ENCODE data around the gene PLEKHM3.
"Not testable (repeated sequence)": the region's sequence is repeated elsewhere in the genome, so short reads cannot be mapped to it uniquely, and the experiment has no call there.

Gene PLEKHM3

DNA sequence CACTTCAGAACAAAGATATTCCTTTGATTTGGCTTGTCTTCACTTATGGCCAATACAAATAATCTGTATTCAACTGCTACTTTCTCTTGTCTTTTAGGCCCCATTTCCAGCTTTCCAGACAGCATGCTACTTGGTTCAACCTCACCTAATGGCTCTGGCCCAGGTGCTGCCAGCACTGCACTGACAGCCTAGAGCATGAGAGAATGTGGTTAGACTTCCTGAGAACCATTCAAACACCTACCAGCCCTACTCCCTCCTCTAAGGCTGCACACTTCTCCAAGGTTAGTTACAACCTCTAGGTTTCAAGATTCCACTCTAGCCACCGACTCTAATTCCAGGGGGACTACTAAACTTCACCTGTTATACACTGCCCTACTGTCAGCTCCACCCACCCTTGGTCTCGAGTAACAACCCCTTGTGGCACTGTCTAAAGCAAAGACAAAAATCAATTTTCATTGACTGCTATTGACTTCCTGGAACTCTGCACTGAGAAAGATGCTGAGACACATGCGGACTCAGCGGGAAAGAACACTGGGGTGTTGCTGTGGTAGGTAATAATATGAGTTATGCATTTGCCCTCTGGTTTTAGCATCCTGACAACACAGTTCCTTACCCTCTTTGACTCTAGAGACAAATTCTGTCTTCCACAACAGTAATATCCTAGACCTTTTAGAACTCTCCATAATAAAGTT lies 38.2 kb downstream of the PLEKHM3 start:
- DNase-seq: no peak

DNA sequence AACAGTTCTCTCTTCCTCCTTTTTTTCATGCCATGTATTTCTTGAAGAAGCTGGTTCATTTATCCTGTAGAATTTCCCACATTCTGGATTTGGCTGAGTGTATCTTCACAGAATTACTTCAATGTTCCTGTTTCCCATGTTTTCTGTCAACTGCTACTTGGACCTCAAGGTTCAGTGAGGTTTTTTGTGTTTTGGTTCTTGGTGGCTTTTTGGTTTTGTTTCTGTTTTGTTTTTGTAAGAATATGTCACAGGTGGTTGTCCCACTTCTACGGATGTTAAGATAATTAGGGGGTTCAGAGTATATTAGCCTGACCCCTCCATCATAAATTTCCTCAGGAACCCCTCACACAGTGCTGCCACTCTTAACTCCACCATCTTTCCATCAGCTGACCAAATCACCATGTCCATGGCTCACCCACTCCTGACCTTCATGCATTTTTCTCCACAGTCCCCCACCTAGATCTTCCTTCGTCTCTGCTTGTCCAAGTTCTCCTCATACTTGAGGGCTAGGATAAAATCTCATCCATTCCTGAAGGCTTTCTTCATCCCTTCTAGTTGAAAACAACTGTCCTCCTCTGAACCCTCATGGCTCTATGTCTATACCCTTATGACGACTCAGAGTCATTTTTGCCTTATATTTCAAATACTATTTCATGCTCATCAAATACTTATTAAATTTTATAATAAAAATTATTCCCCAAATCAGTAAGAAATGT lies 40.4 kb downstream of the PLEKHM3 start:
- no peak for DNase-seq

DNA sequence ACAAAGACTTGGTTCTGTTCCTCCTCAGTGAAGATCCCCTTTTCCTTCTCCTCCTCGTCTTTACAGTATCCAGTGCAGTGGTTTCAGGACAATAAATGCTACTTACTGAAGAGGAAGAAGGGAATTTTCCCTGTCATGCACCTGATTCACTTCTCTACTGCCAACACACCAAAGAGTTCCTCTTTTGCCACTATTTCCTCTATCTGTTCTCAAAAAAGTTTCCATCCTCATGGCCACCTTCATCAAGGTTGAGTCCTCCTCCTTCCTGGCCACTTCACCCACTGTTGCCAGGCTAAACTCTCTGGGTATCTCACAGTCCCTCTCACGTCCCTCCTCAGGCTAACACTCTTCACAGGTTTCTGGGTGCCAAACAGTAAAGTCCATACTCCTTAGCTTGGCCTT lies 41.7 kb downstream of the PLEKHM3 start:
- no peak for DNase-seq

DNA sequence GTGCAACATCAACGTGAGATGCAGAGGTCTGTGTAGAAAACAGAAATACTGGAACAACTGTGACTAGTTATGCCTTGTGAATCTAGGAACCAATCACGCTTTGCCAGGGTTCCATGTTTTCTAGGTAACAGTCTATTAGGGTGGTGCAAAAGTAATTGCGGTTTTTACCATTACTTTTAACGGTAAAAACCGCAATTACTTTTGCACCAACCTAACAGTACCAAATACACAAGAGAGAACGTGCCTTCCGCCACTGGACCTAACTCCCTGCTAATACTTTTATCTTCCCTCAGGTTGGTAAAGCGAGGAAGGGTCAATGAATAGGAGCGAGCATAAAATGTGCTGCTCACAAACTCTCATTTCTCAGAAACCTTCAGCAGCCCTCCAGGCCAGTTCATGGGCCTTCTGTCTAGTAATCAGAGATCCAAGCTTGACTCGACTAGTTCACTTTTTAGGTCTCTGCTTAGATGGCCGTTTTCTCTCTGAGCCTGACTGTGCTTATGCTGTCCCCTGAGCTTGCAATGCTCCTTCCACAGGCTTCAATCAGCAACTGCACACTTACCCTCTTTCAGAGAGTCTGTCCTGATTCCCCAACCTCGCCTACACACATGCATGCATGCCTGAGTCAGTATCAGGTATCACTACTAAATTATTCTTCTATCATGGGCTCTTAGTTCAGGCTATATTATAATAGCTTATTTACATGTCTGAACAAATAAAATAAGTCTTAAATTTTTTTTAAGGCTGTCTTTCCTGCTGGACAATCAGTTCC lies 47.0 kb downstream of the PLEKHM3 start:
- no peak for DNase-seq

DNA sequence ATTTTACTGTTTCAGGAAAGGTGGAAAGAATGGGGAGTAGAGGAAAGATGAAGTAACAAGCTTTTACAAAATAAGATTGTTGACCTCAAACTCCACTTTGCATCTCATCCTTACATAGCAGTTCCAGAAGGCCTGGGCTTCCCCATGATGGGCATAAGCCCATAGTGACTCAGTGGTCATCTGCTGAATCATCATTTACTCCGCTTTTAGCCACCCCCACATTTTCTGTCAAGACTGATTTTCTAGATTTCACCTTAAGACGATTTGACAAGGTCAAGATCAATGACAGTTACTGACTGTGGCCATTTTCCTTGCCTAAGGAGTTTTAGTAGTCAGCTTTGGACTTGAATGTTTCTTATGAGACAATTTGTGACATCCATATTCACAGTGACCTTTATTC lies 49.4 kb downstream of the PLEKHM3 start:
- DNase-seq: no peak

DNA sequence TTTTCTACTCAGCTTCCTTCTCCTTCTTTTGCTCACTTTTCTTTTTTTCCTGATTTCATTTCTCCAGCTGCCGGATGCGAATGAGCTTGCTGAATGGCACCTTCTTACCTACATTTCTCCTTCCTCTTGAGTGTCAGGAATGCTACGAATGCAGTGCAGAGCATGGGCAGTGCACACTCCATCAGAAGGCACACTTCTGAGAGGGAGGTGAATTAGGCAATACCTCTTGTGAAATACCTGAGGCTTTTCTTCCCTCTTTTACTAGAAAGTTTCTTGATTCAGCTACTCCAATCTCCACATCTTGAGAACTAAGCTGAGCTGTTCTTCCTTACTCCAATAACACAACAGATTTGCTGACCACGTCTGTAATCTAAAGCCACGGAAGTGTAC lies 51.1 kb downstream of the PLEKHM3 start:
- no peak for DNase-seq

DNA sequence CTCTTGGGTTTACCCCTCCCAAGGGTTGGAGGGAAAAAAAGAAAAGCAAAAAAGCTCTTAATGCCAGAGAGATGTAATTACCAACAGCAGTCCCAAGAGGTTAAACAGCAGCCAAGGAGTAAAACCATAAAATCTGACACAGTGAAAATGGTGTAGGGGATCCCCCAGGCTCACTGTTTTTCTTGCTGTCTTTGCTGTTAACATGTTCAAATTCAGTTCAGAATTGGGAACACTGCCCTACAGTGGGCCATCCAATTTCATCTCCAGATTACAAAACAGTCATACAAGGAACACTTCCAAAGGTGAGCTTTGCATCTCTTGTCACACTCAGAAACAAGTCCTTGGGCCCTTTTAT lies 54.5 kb downstream of the PLEKHM3 start:
- DNase-seq: no peak

DNA sequence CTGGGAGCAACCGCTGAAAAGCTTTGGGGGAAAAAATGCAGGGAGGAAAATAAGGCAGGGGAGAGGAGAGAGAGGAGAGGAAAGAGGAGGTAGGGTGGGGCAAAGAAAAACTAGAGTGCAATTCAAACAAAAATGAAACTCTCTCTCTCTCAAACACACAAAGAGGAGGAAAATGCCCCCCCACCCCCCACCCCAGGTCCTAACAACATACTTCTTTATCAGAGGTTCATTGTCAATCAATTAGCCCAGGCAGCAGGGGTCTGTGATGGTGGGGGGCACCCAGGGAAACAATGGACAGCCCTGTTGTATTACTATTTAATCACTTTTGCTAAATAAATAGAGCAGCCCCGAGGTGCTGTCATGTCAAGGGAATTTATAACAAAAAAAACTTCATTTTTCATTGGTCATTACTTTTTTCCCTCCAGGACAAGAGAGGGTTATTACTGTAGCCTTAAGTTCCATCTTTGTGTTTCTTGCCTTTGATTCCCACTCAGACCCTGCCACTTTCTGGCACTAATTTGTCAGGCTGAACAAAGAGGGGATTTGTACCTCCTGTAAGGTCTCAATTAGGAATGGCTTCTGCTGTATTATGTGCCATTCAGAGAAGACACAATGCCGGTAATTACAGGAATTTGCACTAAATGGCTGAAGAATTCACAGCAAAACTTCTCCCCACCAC lies 55.0 kb downstream of the PLEKHM3 start:
- no peak for DNase-seq

DNA sequence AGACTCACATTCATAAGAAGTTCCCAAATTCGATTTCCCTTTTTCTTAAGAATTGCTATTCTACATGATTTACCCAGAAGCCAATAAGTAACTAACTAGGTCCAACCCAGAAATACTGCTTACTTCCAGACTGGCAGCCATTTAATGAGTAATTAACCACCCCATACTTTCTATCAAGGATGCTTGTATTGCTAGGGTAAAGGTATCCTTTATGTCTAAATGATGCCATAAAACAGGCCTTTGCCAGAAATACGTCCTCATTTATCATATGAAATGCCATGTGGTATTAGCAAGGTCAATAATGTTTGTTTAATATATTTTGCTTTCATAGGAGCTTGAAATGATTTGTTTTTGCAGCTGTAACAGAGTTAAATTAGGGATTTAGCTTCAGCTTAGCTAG lies 56.1 kb downstream of the PLEKHM3 start:
- no peak for DNase-seq

DNA sequence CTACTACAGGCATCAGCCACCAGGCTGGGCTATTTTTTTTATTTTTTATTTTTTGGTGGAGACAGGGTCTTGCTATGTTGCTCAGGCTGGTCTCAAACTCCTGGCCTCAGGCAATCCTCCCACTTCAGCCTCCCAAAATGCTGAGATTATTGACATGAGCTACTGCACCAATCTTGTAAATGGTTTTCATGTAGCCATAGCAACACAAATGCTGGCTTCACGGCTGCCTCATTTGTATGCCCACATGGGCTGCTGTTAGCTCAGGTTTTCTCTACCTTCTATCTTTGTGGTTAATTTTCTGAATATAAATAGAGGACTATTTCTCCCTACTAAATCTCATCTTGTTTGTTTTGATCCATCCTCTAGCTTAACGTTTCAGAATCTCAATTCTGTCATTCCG lies 58.2 kb downstream of the PLEKHM3 start:
- no peak for DNase-seq

DNA sequence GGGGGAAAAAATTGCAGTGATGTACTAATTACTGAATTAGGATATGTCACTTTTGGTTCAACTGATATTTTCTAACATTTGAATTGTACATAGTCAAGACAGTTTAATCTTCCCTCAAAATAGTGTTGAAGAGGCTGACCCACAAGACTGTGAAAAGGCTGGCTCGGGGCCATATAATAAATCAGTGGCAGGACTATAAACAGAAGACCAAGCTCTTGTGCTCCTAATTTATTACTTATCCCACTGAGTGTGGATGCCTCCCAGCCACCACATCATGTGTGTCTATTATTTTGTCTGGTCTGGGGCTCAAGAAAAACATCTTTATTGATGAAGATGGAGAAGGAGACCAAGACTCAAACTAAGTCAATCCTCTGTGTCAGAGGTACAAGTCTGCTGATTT lies 64.4 kb downstream of the PLEKHM3 start:
- DNase-seq: no peak

DNA sequence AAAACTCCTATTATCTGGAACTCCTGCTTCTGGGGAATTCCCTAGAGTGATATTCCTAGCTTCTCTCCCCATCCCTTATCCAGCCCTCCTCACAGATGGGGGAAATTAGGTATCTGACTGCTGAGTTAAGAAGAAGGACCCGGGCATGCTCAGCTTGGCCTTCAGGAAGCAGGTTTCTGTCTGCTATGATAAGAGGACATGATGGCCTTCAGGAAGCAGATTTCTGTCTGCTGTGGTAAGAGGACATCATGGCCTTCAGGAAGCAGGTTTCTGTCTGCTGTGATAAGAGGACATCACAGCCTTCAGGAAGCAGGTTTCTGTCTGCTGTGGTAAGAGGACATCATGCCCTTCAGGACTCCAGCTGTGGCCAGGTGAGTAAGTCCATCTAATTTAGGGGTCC lies 65.2 kb downstream of the PLEKHM3 start:
- no peak for DNase-seq

DNA sequence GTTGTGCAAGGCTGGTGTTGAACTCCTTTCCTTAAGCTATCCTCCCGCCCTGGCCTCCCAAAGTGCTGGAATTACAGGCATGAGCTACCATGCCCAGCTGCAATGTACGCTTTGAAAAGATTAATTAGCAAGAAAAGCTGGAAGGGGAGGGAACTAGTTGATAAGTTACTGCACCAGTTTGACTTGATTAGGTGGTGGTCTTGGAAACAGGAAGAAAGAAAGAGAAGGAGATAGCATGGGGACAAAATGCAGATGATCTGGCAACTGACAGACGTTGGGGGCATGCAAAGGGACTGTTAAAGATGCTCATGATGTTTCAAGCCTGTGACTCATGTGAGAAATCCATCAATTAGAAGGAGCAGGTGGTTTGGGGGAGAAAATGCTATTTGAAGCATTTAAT lies 68.6 kb downstream of the PLEKHM3 start:
- DNase-seq: no peak

DNA sequence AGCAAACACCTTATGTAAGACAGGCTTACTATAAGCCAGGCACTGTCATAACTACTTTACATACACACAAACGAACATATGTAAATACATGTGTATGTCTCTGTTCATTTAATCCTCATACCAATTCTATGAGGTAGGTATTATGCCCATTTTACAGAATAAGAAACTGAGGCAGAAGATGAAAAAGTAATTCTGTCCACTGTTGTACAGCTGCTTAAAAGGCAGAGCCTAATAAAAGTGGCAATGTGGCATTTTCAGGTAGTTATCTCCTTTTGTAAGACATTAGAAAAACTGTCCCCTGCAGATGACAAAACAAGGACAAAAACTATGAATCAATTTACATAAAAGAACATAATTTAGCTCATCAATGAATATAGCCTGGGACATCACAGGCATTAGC lies 69.9 kb downstream of the PLEKHM3 start:
- DNase-seq: no peak

DNA sequence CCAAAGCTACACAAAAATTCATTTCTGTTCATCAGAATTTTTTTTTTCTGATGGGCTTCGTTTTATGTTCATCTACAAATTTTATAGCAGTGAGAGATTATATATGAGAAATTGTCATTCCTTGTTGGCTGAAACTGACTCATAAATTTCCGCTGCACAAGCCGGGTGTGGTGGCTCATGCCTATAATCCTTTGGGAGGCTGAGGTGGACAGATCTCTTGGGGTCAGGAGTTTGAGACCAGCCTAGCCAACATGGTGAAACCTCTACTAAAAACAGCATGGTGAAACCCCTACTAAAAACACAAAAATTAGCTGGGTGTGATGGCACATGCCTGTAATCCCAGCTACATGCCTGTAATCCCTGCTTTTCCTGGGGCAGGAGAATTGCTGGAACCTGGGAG lies 72.0 kb downstream of the PLEKHM3 start:
- DNase-seq: no peak

DNA sequence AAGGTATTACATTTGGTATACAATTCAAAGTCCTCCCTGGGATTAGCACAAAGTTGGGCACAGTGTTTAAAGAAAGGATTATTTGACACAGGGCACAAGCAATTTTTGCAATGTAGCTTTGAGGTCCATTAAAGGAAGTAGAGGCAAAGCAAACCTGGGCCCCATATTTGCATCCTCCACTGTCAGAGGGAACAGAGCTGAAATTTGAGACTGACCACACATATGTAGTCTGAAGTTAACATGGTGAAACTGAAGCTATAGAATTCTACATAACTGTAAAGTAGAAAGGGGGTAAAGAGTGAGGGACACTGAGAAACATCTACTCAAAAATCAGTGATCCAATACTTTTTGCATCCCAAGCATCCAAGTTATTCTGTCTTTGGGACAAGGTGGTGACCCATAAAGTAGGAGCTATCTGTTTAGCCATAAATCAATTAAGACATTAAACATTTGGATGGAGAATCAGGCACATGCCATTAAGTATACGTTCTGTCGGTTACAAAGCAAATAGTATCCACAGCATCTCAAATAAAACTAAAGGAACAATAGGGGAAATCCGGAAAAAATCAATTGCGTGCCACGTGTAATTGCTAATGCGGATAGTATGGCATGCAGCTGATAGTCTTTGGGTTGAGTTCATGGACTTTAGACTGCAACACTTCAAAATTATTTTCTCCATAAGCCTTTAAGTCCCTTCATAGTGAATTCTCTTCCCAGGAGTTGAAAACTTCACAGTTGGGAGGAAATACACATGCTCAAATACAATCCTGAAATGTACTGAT lies 72.6 kb downstream of the PLEKHM3 start:
- no peak for DNase-seq

DNA sequence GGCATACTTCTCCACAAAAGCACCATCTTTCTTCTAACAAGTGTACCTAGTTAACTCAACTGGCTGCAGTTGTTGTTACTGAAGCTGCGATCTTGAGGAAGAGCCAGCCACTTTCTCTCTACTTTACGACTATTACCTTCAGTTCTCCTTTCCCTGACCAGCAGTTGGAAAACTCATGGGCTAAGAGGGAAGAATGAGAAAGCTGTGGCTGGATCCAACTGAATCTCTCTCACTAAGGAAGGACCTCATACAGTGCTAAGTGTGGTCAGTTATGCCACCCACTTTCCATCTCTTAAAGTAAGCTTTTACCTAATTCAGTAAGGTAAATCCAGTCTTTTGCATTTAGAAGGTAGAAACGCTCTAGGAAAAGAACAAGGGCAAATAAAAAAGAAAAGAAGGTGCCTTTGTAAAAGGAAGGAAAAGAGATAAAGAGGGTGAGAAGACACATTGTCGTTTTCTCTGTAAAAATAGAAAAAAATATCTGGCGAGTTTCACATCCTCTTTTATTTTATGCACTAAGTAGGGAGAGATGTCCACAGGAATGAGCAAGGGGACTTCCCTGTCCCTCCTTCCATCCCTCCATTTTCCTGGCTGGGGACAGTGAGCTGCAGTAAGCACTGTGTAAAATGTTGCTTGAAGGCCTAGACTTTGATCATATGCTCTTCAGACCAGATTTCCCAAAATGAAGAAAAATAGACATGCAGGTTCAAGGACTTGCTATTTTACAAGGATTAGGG lies 73.4 kb downstream of the PLEKHM3 start:
- DNase-seq: no peak

DNA sequence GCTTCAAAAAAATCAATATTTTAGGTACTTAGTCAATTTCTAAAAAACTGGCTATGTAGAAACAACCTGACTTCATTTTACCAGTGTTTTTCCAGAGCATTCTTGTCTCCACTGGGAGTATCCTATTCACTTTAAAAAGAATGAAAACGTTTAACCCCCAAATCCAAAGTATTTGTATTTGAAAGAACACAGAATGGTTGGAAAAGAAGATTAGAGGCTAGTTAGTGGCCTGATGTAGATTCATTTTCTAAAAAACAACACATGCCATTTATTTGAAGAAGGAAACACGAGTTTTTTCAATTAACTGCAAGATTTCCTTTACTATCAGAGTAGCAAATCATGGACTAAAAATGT lies 74.6 kb downstream of the PLEKHM3 start:
- DNase-seq: no peak

DNA sequence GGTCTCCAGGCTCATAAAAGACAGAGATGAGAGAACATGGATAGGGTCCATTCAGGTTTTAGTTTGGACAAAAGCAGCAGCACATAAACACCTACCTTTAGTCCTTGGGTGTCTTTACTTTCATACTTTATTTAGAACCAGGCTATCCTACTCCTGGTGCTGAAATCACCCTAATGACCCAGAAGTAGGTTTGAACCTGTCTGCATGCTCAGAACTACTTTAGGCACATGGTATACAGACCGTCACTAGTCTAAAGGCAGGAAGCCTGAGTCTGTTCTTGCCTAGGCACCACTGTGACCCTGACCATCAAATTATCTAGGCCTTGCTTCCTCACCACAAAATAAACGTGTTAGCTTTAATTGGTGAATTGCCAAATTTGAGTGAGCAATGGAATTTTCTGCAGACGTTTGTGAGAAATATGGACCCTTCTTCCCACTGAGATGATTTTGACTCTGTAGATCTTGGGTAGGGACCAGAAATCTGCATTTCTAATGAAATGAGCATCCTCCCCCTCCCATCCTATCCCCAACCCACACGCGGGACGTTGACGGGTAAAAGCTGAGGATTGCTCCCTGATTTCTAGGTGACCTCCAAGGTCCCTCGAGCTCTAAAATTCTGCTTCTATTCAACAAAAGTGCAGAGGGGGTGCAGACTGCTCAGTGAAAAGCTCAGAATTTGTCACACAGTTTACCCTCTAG lies 75.1 kb downstream of the PLEKHM3 start:
- no peak for DNase-seq

DNA sequence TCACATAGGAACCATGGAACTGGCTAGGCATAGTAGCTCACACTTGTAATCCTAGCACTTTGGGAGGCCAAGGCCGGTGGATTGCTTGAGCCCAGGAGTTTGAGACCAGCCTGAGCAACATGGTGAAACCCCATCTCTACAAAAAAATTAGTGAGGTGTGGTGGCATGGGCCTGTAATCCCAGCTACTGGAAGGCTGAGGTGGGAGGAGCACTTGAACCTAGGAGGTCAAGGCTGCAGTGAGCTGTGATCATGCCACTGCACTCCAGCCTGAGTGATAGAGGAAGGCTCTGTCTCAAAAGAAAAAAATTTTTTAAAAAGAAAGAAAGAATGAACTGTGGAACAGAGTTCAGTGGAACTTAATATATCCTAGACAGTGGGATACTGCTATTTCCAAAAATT lies 76.1 kb downstream of the PLEKHM3 start:
- DNase-seq: not testable (repeated sequence)

DNA sequence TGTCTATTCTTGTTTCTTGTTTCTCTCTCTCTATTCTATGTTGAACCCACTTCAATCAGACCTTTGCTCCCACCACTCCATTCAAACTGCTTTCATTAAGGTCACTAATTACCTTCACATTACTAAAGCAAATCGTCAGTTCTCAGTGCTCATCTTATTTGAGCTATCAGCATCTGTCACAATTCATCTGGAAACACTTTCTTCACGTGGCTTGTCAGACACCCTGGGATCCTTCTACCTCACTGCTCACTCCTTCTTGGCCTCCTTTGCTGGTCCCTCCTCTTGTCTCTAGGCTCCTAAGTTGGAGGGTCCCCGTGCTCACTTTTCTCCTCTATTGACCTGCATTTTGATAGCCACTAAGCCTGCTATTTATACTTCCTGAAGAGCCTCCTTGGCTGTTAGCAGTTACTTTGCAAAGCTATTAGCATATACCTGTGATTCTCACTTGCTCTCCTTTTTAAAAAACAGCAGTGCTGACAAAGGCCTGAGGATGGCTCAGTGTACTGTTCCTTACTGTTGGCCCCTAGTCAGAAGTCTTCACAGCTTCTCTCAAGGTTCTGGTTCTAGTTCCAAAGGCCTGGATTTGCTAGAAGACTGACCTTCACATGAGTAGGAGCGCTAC lies 80.2 kb downstream of the PLEKHM3 start:
- no peak for DNase-seq
